Esophagus squamous epithelium (tissue), 5 donors: Measurements from ENCODE around the gene HECTD4. TPM values are rescaled to one million over a fixed set of nuclear protein-coding genes. Genes with fewer than 3 reads are reported as not detected.

ENCODE experiments used
- DNase-seq: peaks from one replicate; lab custom pipeline; 2025; lab: John Stamatoyannopoulos, UW
- H3K27ac ChIP-seq, 4 donors: fragments of 200-600 bp; sonication (generic); one replicate each; pipeline ENCODE4 v1.5.1; 2016 to 2019; ENCODE audit warnings: mild to moderate bottlenecking in 1 of 4
- H3K27me3 ChIP-seq, 4 donors: fragments of 200-600 bp; sonication (generic); 1 replicate in 3 of 4; 2 replicates in 1 of 4; pipeline versions ENCODE4 v1.5.1 to v1.6.0; 2017 to 2021; ENCODE audit warnings: antibody characterized with exemption in 1 of 4
- H3K36me3 ChIP-seq, 3 donors: fragments of 200-600 bp; sonication (generic); one replicate each; pipeline ENCODE4 v1.5.1; 2016 to 2019
- H3K4me1 ChIP-seq, 3 donors: fragments of 200-600 bp; sonication (generic); one replicate each; pipeline ENCODE4 v1.5.1; 2017 to 2019
- H3K4me3 ChIP-seq, 4 donors: fragments of 200-600 bp; sonication (generic); 1 replicate in 3 of 4; 2 replicates in 1 of 4; pipeline ENCODE4 v1.5.1; 2016 to 2019; ENCODE audit warnings: mild to moderate bottlenecking in 2 of 4, moderate library complexity in 1 of 4
- H3K9me3 ChIP-seq, 3 donors: fragments of 200-600 bp; sonication (generic); one replicate each; pipeline ENCODE4 v1.5.1; 2016 to 2019
- POLR2A ChIP-seq, 4 donors: fragments of 450-650 bp; IDR thresholded peaks; one replicate each; pipeline ENCODE4 v1.6.1; 2017; ENCODE audit warnings: antibody characterized with exemption in 4 of 4, mild to moderate bottlenecking in 4 of 4, moderate library complexity in 3 of 4
- WGBS, 2 donors: methylation state at CpG; one replicate each; pipeline ENCODE4 v1.1.5; 2018; 5-methylcytosine and 5-hydroxymethylcytosine counted together
- intact Hi-C: fragments of 100-400 bp; cut with DNase I; formaldehyde crosslinking; loops from one replicate; pipeline ENCODE4 v1.15.0; 2022
- total RNA-seq, 4 donors: library from RNA; depleted of rRNA; stranded (reverse); fragments of >200 nt; gene quantifications; one replicate each; pipeline ENCODE4 v1.1.0, GENCODE V29; 2016
- TF ChIP-seq, protein P1 (sequence below), 6 experiments: fragments of 450-650 bp in 4 of 6; fragments of 200-600 bp in 2 of 6; sonication (generic) in 2 of 6; IDR thresholded peaks; one replicate each; pipeline ENCODE4 v1.5.1; 2016 to 2019; ENCODE audit warnings: antibody characterized with exemption in 6 of 6, mild to moderate bottlenecking in 4 of 6, moderate library complexity in 4 of 6
- donor health status: DM: yes; HTN: yes; CAD: no.

Gene HECTD4
- total RNA-seq, 4 donors from 2014 or later = 15.4 to 53.4 (median 33.4) TPM

GRCh38 chr12:112425582-112426382, 43.6 kb upstream of the HECTD4 start:
- Histone ChIP-seq H3K4me3 (no peak overlapping the region), H3K9me3 (no peaks in the 10 kb centered on the region), H3K4me1 (peaks cover 3 to 37% (median 7%) of the 10 kb centered on the region in 3 donors), H3K36me3 (peaks cover 0 to 11% (median 0%) of the 10 kb centered on the region in 3 donors), H3K27ac (no peak overlapping the region), H3K27me3 (no peaks in the 10 kb centered on the region)
- DNase-seq = no peak
- intact Hi-C loops = no loop called here
- 96 to 97% methylated on average over 7 of the region's 7 CpGs for WGBS, 2 donors
- TF ChIP-seq POLR2A (IDR thresholded peaks at IDR 0.05) = no peak
- TF ChIP-seq, protein P1, sequence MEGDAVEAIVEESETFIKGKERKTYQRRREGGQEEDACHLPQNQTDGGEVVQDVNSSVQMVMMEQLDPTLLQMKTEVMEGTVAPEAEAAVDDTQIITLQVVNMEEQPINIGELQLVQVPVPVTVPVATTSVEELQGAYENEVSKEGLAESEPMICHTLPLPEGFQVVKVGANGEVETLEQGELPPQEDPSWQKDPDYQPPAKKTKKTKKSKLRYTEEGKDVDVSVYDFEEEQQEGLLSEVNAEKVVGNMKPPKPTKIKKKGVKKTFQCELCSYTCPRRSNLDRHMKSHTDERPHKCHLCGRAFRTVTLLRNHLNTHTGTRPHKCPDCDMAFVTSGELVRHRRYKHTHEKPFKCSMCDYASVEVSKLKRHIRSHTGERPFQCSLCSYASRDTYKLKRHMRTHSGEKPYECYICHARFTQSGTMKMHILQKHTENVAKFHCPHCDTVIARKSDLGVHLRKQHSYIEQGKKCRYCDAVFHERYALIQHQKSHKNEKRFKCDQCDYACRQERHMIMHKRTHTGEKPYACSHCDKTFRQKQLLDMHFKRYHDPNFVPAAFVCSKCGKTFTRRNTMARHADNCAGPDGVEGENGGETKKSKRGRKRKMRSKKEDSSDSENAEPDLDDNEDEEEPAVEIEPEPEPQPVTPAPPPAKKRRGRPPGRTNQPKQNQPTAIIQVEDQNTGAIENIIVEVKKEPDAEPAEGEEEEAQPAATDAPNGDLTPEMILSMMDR (IDR thresholded peaks at IDR 0.05) = no peak

GRCh38 chr12:112424126-112424525, 41.9 kb upstream of the HECTD4 start:
- H3K4me1 ChIP-seq = peaks cover 16 to 52% (median 17%) of the 10 kb centered on the region in 3 donors
- peaks cover 0 to 11% (median 0%) of the 10 kb centered on the region in 3 donors for H3K36me3 ChIP-seq
- intact Hi-C loops = no loop called here
- no peaks in the 10 kb centered on the region for H3K9me3 ChIP-seq
- H3K27me3 ChIP-seq = no peaks in the 10 kb centered on the region
- no peak overlapping the region for H3K27ac ChIP-seq
- no peak for DNase-seq
- WGBS, 2 donors = 84 to 98% methylated on average over 2 to 3 of the region's 3 CpGs
- H3K4me3 ChIP-seq = no peak overlapping the region
- no peak for TF ChIP-seq POLR2A (IDR thresholded peaks at IDR 0.05)
- TF ChIP-seq, protein P1 (IDR thresholded peaks at IDR 0.05) = no peak

GRCh38 chr12:112422531-112422930, 40.3 kb upstream of the HECTD4 start:
- H3K27me3 ChIP-seq = no peaks in the 10 kb centered on the region
- TF ChIP-seq POLR2A (IDR thresholded peaks at IDR 0.05) = no peak
- TF ChIP-seq, protein P1 (IDR thresholded peaks at IDR 0.05) = no peak
- DNase-seq = no peak
- H3K36me3 ChIP-seq = peaks cover 0 to 11% (median 0%) of the 10 kb centered on the region in 3 donors
- H3K4me1 ChIP-seq = peaks cover 24 to 60% (median 25%) of the 10 kb centered on the region in 3 donors
- whole genome bisulfite sequencing, 2 donors = 54 to 55% methylated on average over 5 of the region's 5 CpGs
- peak overlapping the region in 3 of 4 donors; percentile 34 to 70 (median 53) for H3K27ac ChIP-seq
- no peaks in the 10 kb centered on the region for H3K9me3 ChIP-seq
- intact Hi-C loops = no loop called here
- H3K4me3 ChIP-seq = no peak overlapping the region

DNA sequence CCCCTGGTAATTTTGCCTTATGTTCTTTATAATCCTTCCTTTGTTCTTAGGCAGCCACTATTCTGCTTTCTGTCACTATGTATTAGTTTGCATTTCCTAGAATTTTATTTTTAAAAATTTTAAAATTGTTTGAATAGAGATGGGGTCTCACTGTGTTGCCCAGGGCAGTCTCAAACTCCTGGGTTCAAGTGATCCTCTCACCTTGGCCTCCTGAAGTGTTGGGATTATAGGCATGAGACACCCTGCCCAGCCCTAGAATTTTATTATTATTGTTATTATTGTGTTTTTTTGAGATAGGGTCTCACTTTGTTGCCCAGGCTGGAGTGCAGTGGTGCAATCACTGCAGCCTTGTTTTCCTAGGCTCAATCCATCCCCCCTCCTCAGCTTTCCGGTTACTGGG, 39.1 kb upstream of the HECTD4 start:
- Histone ChIP-seq H3K27ac (peak overlapping the region in 1 of 4 donors; percentile 53), H3K4me1 (peaks cover 24 to 61% (median 25%) of the 10 kb centered on the region in 3 donors), H3K9me3 (no peaks in the 10 kb centered on the region), H3K4me3 (no peak overlapping the region), H3K27me3 (no peaks in the 10 kb centered on the region), H3K36me3 (peaks cover 0 to 8% (median 0%) of the 10 kb centered on the region in 3 donors)
- WGBS, 2 donors = 82 to 85% methylated on average over 1 of the region's 1 CpG
- no peak for TF ChIP-seq POLR2A (IDR thresholded peaks at IDR 0.05)
- TF ChIP-seq, protein P1 (IDR thresholded peaks at IDR 0.05) = no peak
- intact Hi-C loops = no loop called here
- no peak for DNase-seq

- TF ChIP-seq, protein P1 (IDR thresholded peaks at IDR 0.05) = no peak
- TF ChIP-seq POLR2A (IDR thresholded peaks at IDR 0.05) = no peak
- peaks cover 0 to 2% (median 0%) of the 10 kb centered on the region in 3 donors for H3K36me3 ChIP-seq
- H3K4me3 ChIP-seq = no peak overlapping the region
- WGBS, 2 donors = 46 to 58% methylated on average over 3 of the region's 3 CpGs
- H3K9me3 ChIP-seq = no peaks in the 10 kb centered on the region
- H3K27ac ChIP-seq = peak overlapping the region in 2 of 4 donors; percentile 3 to 99
- peaks cover 24 to 61% (median 25%) of the 10 kb centered on the region in 3 donors for H3K4me1 ChIP-seq
- DNase-seq = no peak
- intact Hi-C loops = no loop called here
- H3K27me3 ChIP-seq = no peaks in the 10 kb centered on the region
These were observed 38.5 kb upstream of the HECTD4 start for GRCh38 chr12:112420740-112421139.
